Fibroblast of pulmonary artery (primary cell): ENCODE measurements around the gene STOML1.

Experiments
- DNase-seq: peaks from one replicate; pipeline ENCODE4 v3.0.0-alpha.2; 2010; ENCODE audit warnings: low read depth
- H3K4me3 ChIP-seq: replicated peaks from 2 replicates; pipeline ENCODE4 v1.5.1; 2011; ENCODE audit warnings: low read depth, mild to moderate bottlenecking, control low read depth, low read length, moderate library complexity
- CTCF ChIP-seq: IDR thresholded peaks from 2 replicates; pipeline ENCODE4 v1.5.1; 2011; ENCODE audit warnings: mild to moderate bottlenecking, control low read depth, low read length, inconsistent platforms; ENCODE audit errors: missing control alignments

STOML1 gene

GRCh38 chr15:73991726-73992593 lies at the start of gene STOML1:
Gene STOML1, minus strand, starts transcription at chr15:73992295. Its CDS starts 72 bp downstream, at chr15:73992223.
- DNase-seq, result peak; percentile 94
- TF ChIP-seq CTCF, result peak; percentile 57
- H3K4me3 ChIP-seq, result peak within 1 kb of the TSS; percentile 59

GRCh38 chr15:74041311-74041756 lies 49.2 kb upstream of the STOML1 start:
- H3K4me3 ChIP-seq, result no peak overlapping the region
- no peak for DNase-seq
- TF ChIP-seq CTCF, result no peak

GRCh38 chr15:74040109-74040850 lies 48.2 kb upstream of the STOML1 start:
- TF ChIP-seq CTCF, result peak; percentile 10
- DNase-seq, result peak; percentile 98
- H3K4me3 ChIP-seq, result no peak overlapping the region

- H3K4me3 ChIP-seq, result no peak overlapping the region
- no peak for TF ChIP-seq CTCF
- DNase-seq, result no peak
These were observed 47.5 kb upstream of the STOML1 start for GRCh38 chr15:74039656-74040010.

- DNase-seq, result peak; percentile 71
- no peak for TF ChIP-seq CTCF
- H3K4me3 ChIP-seq, result no peak overlapping the region
These were observed 46.9 kb upstream of the STOML1 start for GRCh38 chr15:74038707-74039655.
